WTC11 (cell line): ENCODE data around the gene INTS6L. TPM values are rescaled to one million over a fixed set of nuclear protein-coding genes. Genes with fewer than 3 reads are reported as not detected.

Experiments
- ATAC-seq: fragments of 200-7000 bp; cut with Tn5 transposase; 2 replicates; pipeline ENCODE4 v1.10.0; 2021; ENCODE audit warnings: mild to moderate bottlenecking, moderate library complexity
- CTCF ChIA-PET: fragments of 300-600 bp; sonication (Branson Sonifier 250); formaldehyde crosslinking; loops from one replicate; lab custom pipeline; 2021; ENCODE audit warnings: antibody characterized with exemption; lab: Charles Lee
- POLR2A ChIA-PET: fragments of 350-600 bp; sonication (Branson Sonifier 250); formaldehyde crosslinking; loops from one replicate; lab custom pipeline; 2021; ENCODE audit warnings: antibody characterized with exemption; lab: Charles Lee
- DNase-seq: peaks from one replicate; pipeline ENCODE4 v3.0.0; 2021; ENCODE audit warnings: low spot score
- H3K27ac Mint-ChIP-seq: 2 replicates; pipeline ENCODE4 v1.8.0; 2021; ENCODE audit warnings: mixed read lengths
- H3K27me3 Mint-ChIP-seq: 2 replicates; pipeline ENCODE4 v1.8.0; 2021; ENCODE audit warnings: low read depth, mild to moderate bottlenecking, moderate library complexity, mixed read lengths
- H3K36me3 Mint-ChIP-seq: 2 replicates; pipeline ENCODE4 v1.8.0; 2021; ENCODE audit warnings: mixed read lengths
- H3K4me1 Mint-ChIP-seq: 2 replicates; pipeline ENCODE4 v1.8.0; 2022; ENCODE audit warnings: mixed read lengths
- H3K4me3 Mint-ChIP-seq: 2 replicates; pipeline ENCODE4 v1.8.0; 2021; ENCODE audit warnings: mild to moderate bottlenecking, moderate library complexity, mixed read lengths
- H3K9me3 Mint-ChIP-seq: 2 replicates; pipeline ENCODE4 v1.8.0; 2021; ENCODE audit warnings: mixed read lengths
- AR ChIP-seq: fragments of 250-450 bp; sonication (Bioruptor Pico); IDR thresholded peaks from 2 replicates; pipeline ENCODE4 v1.9.0; 2021; ENCODE audit warnings: mild to moderate bottlenecking
- CBFB ChIP-seq: sonication (generic); formaldehyde crosslinking; IDR thresholded peaks from 2 replicates; pipeline ENCODE4 v1.8.1; 2022; ENCODE audit warnings: mild to moderate bottlenecking, low read depth, missing genetic modification reagents
- CDX4 ChIP-seq: fragments of 250-450 bp; sonication (Bioruptor Pico); IDR thresholded peaks from 2 replicates; pipeline ENCODE4 v1.9.0; 2021; ENCODE audit warnings: moderate library complexity, mild to moderate bottlenecking, inconsistent platforms, borderline replicate concordance
- CREB1 ChIP-seq: sonication (generic); formaldehyde crosslinking; IDR thresholded peaks from 2 replicates; pipeline ENCODE4 v1.8.0; 2023; ENCODE audit warnings: mild to moderate bottlenecking, missing genetic modification reagents
- ELF4 ChIP-seq: sonication (generic); formaldehyde crosslinking; IDR thresholded peaks from 2 replicates; pipeline ENCODE4 v1.8.1; 2022; ENCODE audit warnings: low read depth, mild to moderate bottlenecking, moderate library complexity, missing genetic modification reagents
- ETV6 ChIP-seq: sonication (generic); formaldehyde crosslinking; IDR thresholded peaks from 2 replicates; pipeline ENCODE4 v1.8.1; 2022; ENCODE audit warnings: mild to moderate bottlenecking, missing genetic modification reagents
- FOXJ3 ChIP-seq: sonication (generic); formaldehyde crosslinking; IDR thresholded peaks from 2 replicates; pipeline ENCODE4 v1.9.0; 2021; ENCODE audit warnings: missing genetic modification reagents, mild to moderate bottlenecking, borderline replicate concordance
- FOXK1 ChIP-seq: sonication (generic); formaldehyde crosslinking; IDR thresholded peaks from 2 replicates; pipeline ENCODE4 v1.8.0; 2022; ENCODE audit warnings: mild to moderate bottlenecking, moderate library complexity, missing genetic modification reagents
- FOXP1 ChIP-seq: sonication (generic); formaldehyde crosslinking; IDR thresholded peaks from 2 replicates; pipeline ENCODE4 v1.8.0; 2022; ENCODE audit warnings: missing genetic modification reagents, mild to moderate bottlenecking, moderate library complexity, borderline replicate concordance
- FOXP4 ChIP-seq: sonication (generic); formaldehyde crosslinking; IDR thresholded peaks from 2 replicates; pipeline ENCODE4 v1.8.0; 2022; ENCODE audit warnings: mild to moderate bottlenecking, missing genetic modification reagents
- HMGXB4 ChIP-seq: sonication (generic); formaldehyde crosslinking; IDR thresholded peaks from 2 replicates; pipeline ENCODE4 v1.8.1; 2023; ENCODE audit warnings: mild to moderate bottlenecking, moderate library complexity, missing genetic modification reagents
- JUN ChIP-seq: sonication (generic); formaldehyde crosslinking; IDR thresholded peaks from 2 replicates; pipeline ENCODE4 v1.8.0; 2023; ENCODE audit warnings: mild to moderate bottlenecking, missing genetic modification reagents
- MAX ChIP-seq: sonication (generic); formaldehyde crosslinking; IDR thresholded peaks from 2 replicates; pipeline ENCODE4 v1.8.0; 2022; ENCODE audit warnings: mild to moderate bottlenecking, missing genetic modification reagents
- MXD4 ChIP-seq: fragments of 250-450 bp; sonication (Bioruptor Pico); IDR thresholded peaks from 2 replicates; pipeline ENCODE4 v1.8.0; 2021; ENCODE audit warnings: mild to moderate bottlenecking, moderate library complexity, borderline replicate concordance
- PRDM15 ChIP-seq: sonication (generic); formaldehyde crosslinking; IDR thresholded peaks from 2 replicates; pipeline ENCODE4 v1.8.0; 2022; ENCODE audit warnings: missing genetic modification reagents
- SMAD4 ChIP-seq: sonication (generic); formaldehyde crosslinking; IDR thresholded peaks from 2 replicates; pipeline ENCODE4 v1.8.0; 2022; ENCODE audit warnings: mild to moderate bottlenecking, missing genetic modification reagents
- USF2 ChIP-seq: sonication (generic); formaldehyde crosslinking; IDR thresholded peaks from 2 replicates; pipeline ENCODE4 v1.8.1; 2023; ENCODE audit warnings: mild to moderate bottlenecking, missing genetic modification reagents, moderate library complexity
- ZNF138 ChIP-seq: sonication (generic); formaldehyde crosslinking; conservative IDR thresholded peaks from 2 replicates; pipeline ENCODE4 v1.8.1; 2022; ENCODE audit warnings: mild to moderate bottlenecking, moderate library complexity, missing genetic modification reagents
- ZNF232 ChIP-seq: sonication (generic); formaldehyde crosslinking; IDR thresholded peaks from 2 replicates; pipeline ENCODE4 v1.8.0; 2022; ENCODE audit warnings: mild to moderate bottlenecking, missing genetic modification reagents
- ZNF671 ChIP-seq: fragments of 250-450 bp; sonication (Bioruptor Pico); IDR thresholded peaks from 2 replicates; pipeline ENCODE4 v1.8.0; 2021; ENCODE audit warnings: mild to moderate bottlenecking
- total RNA-seq: library from RNA; stranded (reverse); gene quantifications from 3 replicates; pipeline ENCODE4 v1.2.3, GENCODE V29; 2021

INTS6L gene
- total RNA-seq, 1 experiment from 2014 or later = 5.4 TPM

- no peak for ATAC-seq
These were observed 9.6 kb downstream of the INTS6L start for GRCh38 chrX:135530097-135530496.

More at GRCh38 chrX:135530097-135530496, 9.6 kb downstream of the INTS6L start:
- Mint-ChIP-seq H3K4me1 (peaks cover 18% of the 10 kb centered on the region), H3K27ac (no peak overlapping the region), H3K27me3 (no peaks in the 10 kb centered on the region), H3K4me3 (no peak overlapping the region), H3K9me3 (no peaks in the 10 kb centered on the region), H3K36me3 (no peaks in the 10 kb centered on the region)
- no peak for TF ChIP-seq CBFB (CRISPR knock-in tag)
- TF ChIP-seq FOXP4 (CRISPR knock-in tag) = no peak
- TF ChIP-seq FOXK1 = no peak
- TF ChIP-seq JUN (CRISPR knock-in tag) = no peak
- no peak for TF ChIP-seq MXD4 (CRISPR knock-in tag)
- no peak for TF ChIP-seq FOXJ3
- TF ChIP-seq ZNF232 (CRISPR knock-in tag) = no peak
- TF ChIP-seq MAX (CRISPR knock-in tag) = no peak
- no peak for TF ChIP-seq ZNF671 (CRISPR knock-in tag)
- no peak for TF ChIP-seq CREB1 (CRISPR knock-in tag)
- no peak for TF ChIP-seq ZNF138 (CRISPR knock-in tag)
- no peak for TF ChIP-seq FOXP1
- no peak for TF ChIP-seq ELF4 (CRISPR knock-in tag)
- TF ChIP-seq AR (CRISPR knock-in tag) = no peak
- TF ChIP-seq ETV6 (CRISPR knock-in tag) = no peak
- no peak for TF ChIP-seq PRDM15
- no peak for TF ChIP-seq USF2 (CRISPR knock-in tag)
- TF ChIP-seq SMAD4 (CRISPR knock-in tag) = no peak
- no peak for TF ChIP-seq CDX4 (CRISPR knock-in tag)
- no peak for TF ChIP-seq HMGXB4
- POLR2A ChIA-PET = no interaction called here
- no peak for DNase-seq
- CTCF ChIA-PET = no interaction called here
